Placental pericyte (primary cell): ENCODE results near the gene RHOB. TPM values are rescaled to one million over a fixed set of nuclear protein-coding genes. Genes with fewer than 3 reads are reported as not detected.

ENCODE experiments used
- small RNA-seq: library from RNA; depleted of rRNA; stranded (forward); fragments of <200 nt; gene quantifications from one replicate; pipeline ENCODE3, GENCODE V24; 2012; ENCODE audit warnings: low replicate concordance
- total RNA-seq: library from RNA; depleted of rRNA; stranded (reverse); fragments of >200 nt; gene quantifications from 2 replicates; pipeline ENCODE4 v1.2.3, GENCODE V29; 2012

Gene RHOB
- total RNA-seq, result 189 and 311 TPM in 2 replicates

DNA sequence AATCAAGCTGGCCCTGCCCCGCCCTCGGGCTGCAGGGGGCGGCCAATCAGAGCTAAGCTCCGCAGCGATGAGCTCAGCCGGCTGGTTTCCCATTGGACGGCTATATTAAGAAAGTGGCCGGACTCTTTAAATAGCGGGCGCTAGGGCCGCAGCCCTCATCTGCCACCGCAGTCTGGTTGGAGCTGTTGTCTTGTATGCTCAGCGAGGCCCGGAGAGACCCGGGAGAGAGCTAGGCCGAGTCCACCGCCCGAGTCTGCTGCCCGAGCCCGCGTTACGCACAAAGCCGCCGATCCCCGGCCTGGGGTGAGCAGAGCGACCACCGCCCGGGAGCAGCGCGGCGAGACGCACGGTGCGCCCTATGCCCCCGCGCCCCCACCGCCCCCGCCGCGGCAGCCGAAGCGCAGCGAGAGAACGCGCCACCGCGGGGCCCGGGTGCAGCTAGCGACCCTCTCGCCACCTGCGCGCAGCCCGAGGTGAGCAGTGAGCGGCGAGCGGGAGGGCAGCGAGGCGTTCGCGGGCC, at the start of gene RHOB:
Gene RHOB, plus strand, starts transcription at position 158 of the 520 bp plus-strand sequence. CDS start 392 bp downstream, outside the sequence.

Small RNAs within 50 kb of the gene (small RNA-seq; reads per million reads assigned to genes)
- gene RF00019 (not detected), gene RNA5SP86 (not detected)

Other genes with a start within 250 kb of the RHOB start
- gene SDC1, start 221.9 kb upstream of the RHOB start, total RNA-seq, result 7.9 and 91.5 TPM in 2 replicates
- 39.0 and 52.1 TPM in 2 replicates for gene PUM2, start 96.2 kb upstream of the RHOB start, total RNA-seq
- gene HS1BP3, start 204.0 kb downstream of the RHOB start, total RNA-seq, result 26.8 and 46.8 TPM in 2 replicates
- under 0.01 TPM in 2 replicates for gene GDF7, start 220.1 kb downstream of the RHOB start, total RNA-seq